Skeletal muscle satellite cell (primary cell): ENCODE data around the gene SH3PXD2B.
"Not testable (repeated sequence)": the region's sequence is repeated elsewhere in the genome, so short reads cannot be mapped to it uniquely, and the experiment has no call there.

Source experiments
- H3K27me3 ChIP-seq: 2 replicates; pipeline ENCODE4 v1.7.0; 2013; ENCODE audit warnings: low read length; ENCODE audit not compliant: control insufficient read depth, insufficient read depth
- H3K36me3 ChIP-seq: 2 replicates; pipeline ENCODE4 v1.7.0; 2013; ENCODE audit warnings: mild to moderate bottlenecking, control low read depth, low read length; ENCODE audit not compliant: insufficient read depth
- H3K4me1 ChIP-seq: 2 replicates; pipeline ENCODE4 v1.7.0; 2013; ENCODE audit warnings: low read length; ENCODE audit not compliant: control insufficient read depth, insufficient read depth
- H3K4me2 ChIP-seq: 2 replicates; pipeline ENCODE4 v1.7.0; 2013; ENCODE audit warnings: mild to moderate bottlenecking, low read length
- H3K4me3 ChIP-seq: 2 replicates; pipeline ENCODE4 v1.7.0; 2013; ENCODE audit warnings: low read length
- H3K9ac ChIP-seq: 2 replicates; pipeline ENCODE4 v1.7.0; 2013; ENCODE audit warnings: mild to moderate bottlenecking, low read depth, low read length, moderate library complexity
- H3K9me3 ChIP-seq: replicated peaks from 2 replicates; pipeline ENCODE4 v1.7.0; 2013; ENCODE audit warnings: mild to moderate bottlenecking, control low read depth, low read length

The SH3PXD2B gene

DNA sequence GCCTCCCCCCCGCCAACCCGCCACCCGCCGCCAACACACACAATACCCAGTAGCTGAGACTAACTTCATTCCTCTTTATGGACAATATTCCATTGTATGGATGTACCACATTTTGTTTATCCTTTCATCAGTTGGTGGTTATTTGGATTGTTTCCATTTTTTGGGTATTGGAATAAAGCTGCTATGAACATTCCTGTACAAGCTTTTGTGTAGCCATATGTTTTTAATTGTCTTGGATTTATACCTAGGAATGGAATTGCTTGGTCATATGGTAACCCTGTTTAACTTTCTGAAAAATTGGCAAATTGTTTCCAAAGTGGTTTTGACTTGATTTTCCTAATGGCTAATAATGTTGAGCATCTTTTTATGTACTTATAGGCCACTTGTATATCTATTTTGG lies 165.9 kb downstream of the SH3PXD2B start:
- Histone ChIP-seq H3K4me3 (no peak overlapping the region), H3K36me3 (no peaks in the 10 kb centered on the region), H3K27me3 (no peaks in the 10 kb centered on the region), H3K9me3 (no peaks in the 10 kb centered on the region), H3K9ac (no peak overlapping the region), H3K4me2 (no peak overlapping the region), H3K4me1 (peaks cover 7% of the 10 kb centered on the region)

DNA sequence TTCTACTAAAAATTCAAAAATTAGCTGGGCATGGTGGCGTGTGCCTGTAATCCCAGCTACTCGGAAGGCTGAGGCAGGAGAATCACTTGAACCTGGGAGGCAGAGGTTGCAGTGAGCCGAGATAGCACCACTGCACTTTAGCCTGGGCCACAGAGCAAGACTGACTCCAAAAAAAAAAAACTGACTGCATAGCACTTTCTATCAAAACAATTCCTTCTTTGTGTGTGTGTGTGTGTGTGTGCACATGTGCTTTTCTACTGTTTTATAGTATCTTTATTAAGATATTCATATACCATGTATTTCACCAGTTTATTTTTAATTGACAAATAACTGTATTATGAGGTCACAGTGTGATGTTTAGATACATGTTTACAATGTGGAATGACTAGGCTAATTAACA lies 167.2 kb downstream of the SH3PXD2B start:
- not testable (repeated sequence) for H3K9ac ChIP-seq, H3K36me3 ChIP-seq, H3K4me1 ChIP-seq, H3K4me2 ChIP-seq, H3K4me3 ChIP-seq, H3K27me3 ChIP-seq, H3K9me3 ChIP-seq

DNA sequence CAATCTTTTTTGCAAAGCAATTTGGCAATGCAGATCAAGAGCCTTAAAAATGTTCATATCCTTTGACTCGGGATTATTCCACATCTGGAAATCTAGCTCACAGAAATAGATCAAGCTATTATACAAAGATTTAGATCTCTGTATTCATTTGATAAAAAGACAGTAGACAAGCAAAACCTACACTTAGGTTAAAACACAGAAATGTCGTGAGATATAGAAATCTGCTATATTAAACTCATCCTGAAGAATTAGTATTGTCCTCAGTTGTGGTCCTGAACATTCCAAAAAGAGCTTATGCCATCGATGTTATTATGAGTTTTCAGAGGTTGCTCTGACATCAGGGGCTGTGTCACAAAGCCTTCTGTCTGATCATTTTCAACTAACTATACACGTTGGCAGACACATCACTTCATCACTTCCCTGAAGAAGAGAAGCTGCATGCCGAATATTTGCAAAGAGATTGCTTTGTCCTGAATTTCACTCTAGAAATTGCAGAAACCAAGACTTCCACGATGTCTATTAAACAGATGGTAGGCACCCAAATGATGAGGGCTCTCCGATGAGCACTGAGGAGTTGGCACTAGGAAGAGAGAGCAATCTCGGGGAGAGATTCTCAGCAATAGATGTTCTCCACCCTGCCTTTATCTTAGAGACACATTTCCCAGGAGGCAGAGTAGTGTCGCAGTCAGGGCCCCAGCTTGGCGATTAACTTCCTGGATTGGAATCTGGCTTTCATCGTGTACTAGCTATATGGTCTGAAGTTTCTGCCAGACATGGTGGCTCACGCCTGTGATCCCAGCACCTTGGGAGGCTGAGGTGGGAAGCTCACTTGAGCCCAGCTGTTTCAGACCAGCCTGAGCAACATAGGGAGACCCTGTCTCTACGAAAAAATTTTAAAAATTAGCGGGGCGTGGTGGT lies 168.8 kb downstream of the SH3PXD2B start:
- Histone ChIP-seq H3K9me3 (no peaks in the 10 kb centered on the region), H3K36me3 (no peaks in the 10 kb centered on the region), H3K4me2 (peak overlapping the region; percentile 95), H3K4me1 (peaks cover 23% of the 10 kb centered on the region), H3K9ac (no peak overlapping the region), H3K27me3 (no peaks in the 10 kb centered on the region), H3K4me3 (no peak overlapping the region)

DNA sequence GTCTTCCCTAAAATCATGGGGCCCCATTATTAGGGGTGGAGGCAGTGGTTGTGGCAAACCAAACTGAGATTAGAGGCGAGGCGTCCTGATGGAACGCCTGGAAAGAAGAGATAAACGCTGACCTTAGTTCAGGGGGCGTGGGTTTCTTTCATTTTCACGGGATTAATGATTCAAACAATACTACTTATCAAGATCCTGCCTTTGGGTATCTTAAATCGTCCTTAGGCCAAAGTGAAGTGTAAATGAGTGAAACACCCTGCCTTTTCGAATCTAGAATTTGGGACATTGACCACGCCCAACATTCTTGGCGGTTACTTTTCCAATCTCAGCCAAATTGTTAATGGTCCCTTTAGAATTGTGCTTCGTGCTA lies 169.7 kb downstream of the SH3PXD2B start:
- no peaks in the 10 kb centered on the region for H3K9me3 ChIP-seq
- H3K4me2 ChIP-seq = peak overlapping the region; percentile 95
- peak overlapping the region; percentile 87 for H3K4me3 ChIP-seq
- H3K36me3 ChIP-seq = no peaks in the 10 kb centered on the region
- peak overlapping the region; percentile 80 for H3K9ac ChIP-seq
- H3K4me1 ChIP-seq = peaks cover 23% of the 10 kb centered on the region
- H3K27me3 ChIP-seq = no peaks in the 10 kb centered on the region

DNA sequence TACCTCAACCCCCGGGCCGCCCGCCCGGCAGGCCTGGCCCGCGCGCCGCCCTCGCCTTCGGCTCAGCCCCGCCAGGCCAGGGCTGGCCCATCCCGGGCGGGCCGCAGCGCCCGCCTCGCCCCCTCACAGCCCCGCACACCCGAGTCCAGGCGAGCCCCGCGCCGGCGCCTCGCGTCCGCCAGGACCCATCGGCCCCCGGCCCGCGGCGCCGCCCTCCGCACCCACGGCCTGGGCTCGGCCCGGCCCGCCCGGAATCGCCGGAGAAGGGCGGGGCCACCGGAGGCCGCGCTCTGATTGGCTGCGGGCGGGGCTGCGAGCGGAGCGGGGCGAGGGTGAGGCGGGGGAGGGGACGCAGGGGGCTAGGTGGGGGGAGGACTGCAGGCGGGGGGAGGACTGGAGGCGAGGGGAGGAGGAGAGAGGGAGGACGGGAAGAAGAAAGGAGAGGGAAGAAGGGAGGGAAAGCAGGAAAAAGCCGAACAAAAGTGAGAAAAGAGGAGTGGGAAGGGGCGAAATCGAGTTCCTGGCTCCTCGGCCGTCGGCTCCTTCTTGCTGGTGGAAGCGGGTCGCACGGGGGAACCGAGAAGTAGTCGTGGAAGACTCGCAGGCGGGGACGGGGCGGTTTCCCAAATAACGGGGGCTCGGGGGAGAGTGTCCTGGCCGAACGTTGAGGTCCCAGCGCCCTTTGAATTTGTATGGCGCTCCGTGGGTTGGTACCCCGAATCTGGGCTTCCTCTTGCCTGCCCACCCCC lies 170.3 kb downstream of the SH3PXD2B start:
- no peaks in the 10 kb centered on the region for H3K36me3 ChIP-seq
- no peaks in the 10 kb centered on the region for H3K9me3 ChIP-seq
- peak overlapping the region; percentile 87 for H3K9ac ChIP-seq
- peak overlapping the region; percentile 87 for H3K4me3 ChIP-seq
- H3K4me1 ChIP-seq = peaks cover 23% of the 10 kb centered on the region
- H3K27me3 ChIP-seq = no peaks in the 10 kb centered on the region
- H3K4me2 ChIP-seq = peak overlapping the region; percentile 95

DNA sequence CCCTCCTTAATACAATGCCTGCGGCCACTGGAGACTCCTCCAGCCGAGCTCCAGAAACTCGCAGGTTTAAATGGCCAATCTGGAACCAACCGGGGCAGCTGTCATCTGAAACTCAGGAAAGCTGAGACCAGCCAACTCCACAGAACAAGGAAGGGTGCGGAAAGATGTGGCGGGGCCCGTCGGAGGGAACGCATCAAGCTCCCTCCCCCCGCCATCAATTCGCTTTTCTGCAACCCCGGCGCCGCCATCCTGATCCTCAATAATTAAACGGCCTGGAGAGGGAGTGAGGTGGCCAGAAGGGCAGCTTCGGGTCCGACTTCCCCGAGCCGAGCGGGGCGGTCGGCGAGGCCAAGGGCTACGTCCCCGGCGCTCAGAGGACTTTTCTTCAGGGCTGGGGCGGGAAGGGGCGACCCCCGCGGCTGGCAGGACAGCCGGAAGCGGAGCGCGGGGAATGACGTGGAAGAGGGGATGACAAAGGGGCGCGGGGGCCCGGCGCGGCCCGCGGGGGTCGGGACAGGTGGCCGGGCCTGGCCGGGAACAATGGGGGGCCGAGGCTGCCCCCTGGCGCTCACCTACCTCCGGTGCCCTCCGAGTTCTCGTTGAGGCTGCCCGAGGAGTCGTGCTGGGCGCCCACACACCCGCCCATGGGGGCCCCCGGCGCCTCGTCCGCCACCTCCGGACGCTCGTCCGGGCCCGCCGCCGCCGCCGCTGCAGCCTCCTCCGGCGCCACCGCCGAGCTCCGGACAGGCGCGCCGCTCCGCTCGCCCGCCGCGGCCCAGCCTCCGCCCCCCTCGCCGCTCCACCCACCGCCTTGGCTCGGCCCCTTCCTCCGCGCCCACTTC lies 171.1 kb downstream of the SH3PXD2B start, which contains the start of gene UBTD2:
Gene UBTD2 (minus strand): TSS at position 745 of the 842 bp plus-strand sequence. CDS start 99 bp downstream, at position 646.
- H3K36me3 ChIP-seq = no peaks in the 10 kb centered on the region
- no peaks in the 10 kb centered on the region for H3K9me3 ChIP-seq
- H3K27me3 ChIP-seq = no peaks in the 10 kb centered on the region
- peak within 1 kb of the TSS; percentile 87 for H3K9ac ChIP-seq
- peak within 1 kb of the TSS; percentile 87 for H3K4me3 ChIP-seq
- H3K4me1 ChIP-seq = peaks cover 23% of the 10 kb centered on the region
- peak within 1 kb of the TSS; percentile 95 for H3K4me2 ChIP-seq

DNA sequence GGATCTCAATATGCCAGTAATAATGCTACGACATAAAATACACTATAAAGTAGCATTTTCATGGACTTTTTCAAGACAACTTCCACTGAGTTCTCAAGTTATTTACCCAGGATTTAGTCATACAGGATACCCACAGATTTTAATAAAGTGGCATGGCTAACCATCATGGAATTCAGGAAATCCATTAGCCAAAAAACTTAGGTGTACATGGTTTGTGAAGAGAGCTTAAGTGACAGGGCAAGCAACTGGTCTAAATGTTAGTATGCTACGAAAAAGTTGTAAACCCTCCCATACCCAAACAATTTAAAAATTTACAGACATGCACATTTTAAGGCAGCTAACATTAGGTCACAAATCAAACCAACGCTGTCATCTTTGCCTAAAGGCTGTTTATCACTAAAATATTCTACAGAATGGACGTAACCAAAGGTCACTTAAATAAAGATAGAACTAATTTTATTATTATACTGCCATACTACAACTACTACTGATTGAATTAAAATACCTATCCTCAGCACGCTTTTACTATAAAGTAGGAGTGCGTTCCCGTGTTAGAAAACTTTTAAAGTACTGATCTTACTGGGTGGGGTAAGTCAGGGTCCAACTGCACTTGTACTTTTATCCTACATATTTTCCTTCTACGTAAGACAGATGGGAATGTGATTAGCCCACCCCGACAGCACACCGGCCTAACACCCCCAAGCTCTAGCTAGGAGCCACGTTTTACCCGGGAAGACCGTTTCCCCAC lies 171.9 kb downstream of the SH3PXD2B start:
- Histone ChIP-seq H3K4me3 (peak overlapping the region; percentile 87), H3K36me3 (no peaks in the 10 kb centered on the region), H3K4me1 (peaks cover 23% of the 10 kb centered on the region), H3K9me3 (no peaks in the 10 kb centered on the region), H3K9ac (peak overlapping the region; percentile 87), H3K4me2 (peak overlapping the region; percentile 87), H3K27me3 (no peaks in the 10 kb centered on the region)

DNA sequence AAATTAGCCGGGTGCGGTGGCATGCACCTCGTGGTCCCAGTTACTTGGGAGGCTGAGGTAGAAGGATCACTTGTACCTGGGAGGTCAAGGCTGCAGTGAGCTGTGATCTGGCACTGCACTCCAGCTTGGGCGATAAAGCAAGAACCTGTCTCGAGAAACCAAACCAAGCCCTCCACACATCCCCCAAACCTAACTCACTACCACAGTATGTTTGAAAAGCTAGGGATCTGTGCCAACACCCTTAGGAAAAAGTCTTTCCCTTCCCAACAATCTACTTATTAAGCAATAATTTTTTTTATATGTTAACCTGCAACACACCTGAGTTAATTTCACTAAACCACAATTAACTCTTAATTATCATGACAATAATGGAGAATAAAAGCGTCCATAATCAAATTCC lies 173.0 kb downstream of the SH3PXD2B start:
- no peaks in the 10 kb centered on the region for H3K27me3 ChIP-seq
- H3K4me2 ChIP-seq = peak overlapping the region; percentile 87
- peaks cover 28% of the 10 kb centered on the region for H3K4me1 ChIP-seq
- no peaks in the 10 kb centered on the region for H3K36me3 ChIP-seq
- H3K4me3 ChIP-seq = peak overlapping the region; percentile 87
- no peaks in the 10 kb centered on the region for H3K9me3 ChIP-seq
- peak overlapping the region; percentile 87 for H3K9ac ChIP-seq

DNA sequence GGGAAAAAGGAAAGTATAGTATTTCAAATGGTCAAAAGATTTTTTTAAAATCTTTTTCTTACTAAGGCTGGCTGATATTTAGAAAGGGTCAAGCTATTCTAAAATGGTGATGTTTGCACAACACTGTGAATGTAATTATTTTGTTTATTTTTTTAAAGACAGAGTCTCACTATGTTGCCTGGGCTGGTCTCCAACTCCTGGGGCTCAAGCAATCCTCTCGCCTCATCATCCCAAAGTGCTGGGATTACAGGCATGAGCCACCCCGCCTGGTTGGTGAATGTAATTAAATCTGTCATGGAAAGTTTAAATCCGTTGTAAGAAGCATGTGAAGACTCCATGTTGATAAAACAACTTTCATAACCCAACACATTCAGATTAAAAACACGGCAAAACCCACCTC lies 173.4 kb downstream of the SH3PXD2B start:
- Histone ChIP-seq H3K36me3 (no peaks in the 10 kb centered on the region), H3K27me3 (no peaks in the 10 kb centered on the region), H3K9ac (no peak overlapping the region), H3K4me2 (peak overlapping the region; percentile 87), H3K4me3 (no peak overlapping the region), H3K9me3 (no peaks in the 10 kb centered on the region), H3K4me1 (peaks cover 33% of the 10 kb centered on the region)

DNA sequence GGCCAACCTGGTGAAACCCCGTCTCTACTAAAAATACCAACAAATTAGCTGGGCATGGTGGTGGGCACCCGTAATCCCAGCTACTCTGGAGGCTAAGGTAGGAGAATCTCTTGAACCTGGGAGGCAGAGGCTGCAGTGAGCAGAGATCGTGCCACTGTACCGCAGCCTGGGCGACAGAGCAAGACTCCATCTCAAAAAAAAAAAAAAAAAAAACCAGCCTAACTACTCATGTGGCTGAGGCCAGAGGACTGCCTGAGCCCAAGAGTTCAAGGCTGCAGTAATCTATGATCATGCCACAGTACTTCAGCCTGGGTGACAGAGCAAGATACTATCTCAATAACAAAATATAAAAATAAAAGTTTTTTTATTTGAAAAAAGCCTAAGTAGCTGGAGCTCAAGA lies 174.0 kb downstream of the SH3PXD2B start:
- Histone ChIP-seq H3K9ac (no peak overlapping the region), H3K9me3 (no peaks in the 10 kb centered on the region), H3K27me3 (no peaks in the 10 kb centered on the region), H3K4me3 (no peak overlapping the region), H3K36me3 (no peaks in the 10 kb centered on the region), H3K4me2 (no peak overlapping the region), H3K4me1 (peaks cover 39% of the 10 kb centered on the region)
